Measurements from ENCODE around the gene FAM13C.

GRCh38 chr10:59381687-59382086, 19.3 kb upstream of the FAM13C start:
- TF ChIP-seq CTCF (IDR thresholded peaks at IDR 0.05) (no peak), POLR2A (IDR thresholded peaks at IDR 0.05) (no peak)
